Endodermal cell (in vitro differentiated cells): ENCODE measurements around the gene NINJ2. TPM values are rescaled to one million over a fixed set of nuclear protein-coding genes. Genes with fewer than 3 reads are reported as not detected.
"Not testable (repeated sequence)": the region's sequence is repeated elsewhere in the genome, so short reads cannot be mapped to it uniquely, and the experiment has no call there.

Source experiments
- DNase-seq: peaks from one replicate; pipeline ENCODE4 v3.0.0-alpha.2; 2017
- H3K27ac ChIP-seq: 2 replicates; pipeline ENCODE4 v1.5.1; 2013; ENCODE audit warnings: mild to moderate bottlenecking, low read depth, low read length, moderate library complexity
- H3K27me3 ChIP-seq: 2 replicates; pipeline ENCODE4 v1.6.1; 2013; ENCODE audit warnings: mild to moderate bottlenecking, low read length, moderate library complexity; ENCODE audit not compliant: insufficient read depth, control insufficient read depth, poor library complexity, severe bottlenecking
- H3K36me3 ChIP-seq: 2 replicates; pipeline ENCODE4 v1.7.0; 2013; ENCODE audit warnings: mild to moderate bottlenecking, low read length, moderate library complexity; ENCODE audit not compliant: control insufficient read depth, insufficient read depth
- H3K4me1 ChIP-seq: one replicate; pipeline ENCODE4 v1.7.0; 2013; ENCODE audit warnings: low read length; ENCODE audit not compliant: control insufficient read depth, insufficient read depth
- H3K4me3 ChIP-seq: 2 replicates; pipeline ENCODE4 v1.5.1; 2013; ENCODE audit warnings: mild to moderate bottlenecking, low read length, moderate library complexity
- H3K9ac ChIP-seq: 2 replicates; pipeline ENCODE4 v1.6.1; 2013; ENCODE audit warnings: mild to moderate bottlenecking, low read length, moderate library complexity; ENCODE audit not compliant: poor library complexity, severe bottlenecking; ENCODE audit errors: extremely low read depth
- H3K9me3 ChIP-seq: 2 replicates; pipeline ENCODE4 v1.6.1; 2013; ENCODE audit warnings: mild to moderate bottlenecking, low read length, moderate library complexity; ENCODE audit not compliant: control insufficient read depth
- H3K27ac Mint-ChIP-seq: 2 replicates; pipeline ENCODE4 v1.8.0; 2020; ENCODE audit warnings: mixed read lengths
- H3K27me3 Mint-ChIP-seq: 2 replicates; pipeline ENCODE4 v1.8.0; 2021; ENCODE audit warnings: mild to moderate bottlenecking, mixed read lengths; ENCODE audit not compliant: insufficient read depth
- H3K36me3 Mint-ChIP-seq: 2 replicates; pipeline ENCODE4 v1.8.0; 2020; ENCODE audit warnings: low read depth, mixed read lengths
- H3K4me1 Mint-ChIP-seq: 2 replicates; pipeline ENCODE4 v1.8.0; 2020; ENCODE audit warnings: mixed read lengths
- H3K4me3 Mint-ChIP-seq: 2 replicates; pipeline ENCODE4 v1.8.0; 2020; ENCODE audit warnings: mild to moderate bottlenecking, moderate library complexity, mixed read lengths
- H3K9me3 Mint-ChIP-seq: 2 replicates; pipeline ENCODE4 v1.8.0; 2020; ENCODE audit warnings: mild to moderate bottlenecking, mixed read lengths
- CTCF ChIP-seq: fragments of 200-600 bp; sonication (generic); conservative IDR thresholded peaks from 2 replicates; pipeline ENCODE4 v1.5.0; 2021; ENCODE audit warnings: antibody characterized with exemption, mild to moderate bottlenecking
- WGBS, 2 experiments: methylation state at CpG; one replicate each; pipeline versions ENCODE4 v1.1.5 to v1.1.7; 2013; ENCODE audit warnings: missing lambda C conversion rate in 2 of 2, mixed read lengths in 1 of 2; ENCODE audit not compliant: insufficient coverage in 1 of 2, insufficient read length in 1 of 2; 5-methylcytosine and 5-hydroxymethylcytosine counted together
- long read RNA-seq, 4 experiments: library from polyadenylated mRNA in 2 of 4; library from RNA in 1 of 4; library from capped mRNA in 1 of 4; stranded (forward) in 3 of 4; unstranded in 1 of 4; transcript quantifications; one replicate each; pipeline ENCODE4 v2.0.0, GENCODE V29; 2020 to 2021; ENCODE audit warnings: inconsistent platforms in 1 of 4
- polyA plus RNA-seq, 2 experiments: library from polyadenylated mRNA; stranded (reverse); fragments of 50-300 nt; gene quantifications; one replicate each; pipeline ENCODE4 v1.2.3, GENCODE V29; 2013
- total RNA-seq, 2 donors: library from RNA; stranded (reverse); fragmentation: NEBNext Ultra II Directional in 1 of 2; extraction: Animal tissue kit (Norgen Biotek cat#: 25700) in 1 of 2; gene quantifications; 2 replicates in 1 of 2; 3 replicates in 1 of 2; pipeline ENCODE4 v1.2.1, GENCODE V29; 2021

The NINJ2 gene
- total RNA-seq: 1 to 10 TPM in 1 of 2 donors, under 1 TPM in 1; 0.73 to 5.1 TPM
- polyA plus RNA-seq (2013, experiment 1 of 2): not detected
- polyA plus RNA-seq (2013, experiment 2 of 2): 0.41 TPM
- long read RNA-seq, experiment 1, partial matches to known transcripts: 0 of 2 reads
- long read RNA-seq, experiment 1, other reads (novel, unspliced or antisense): 0 of 2 reads
- long read RNA-seq, experiment 2: 0 reads
- long read RNA-seq, experiment 3, partial matches to known transcripts: 0 of 4 reads
- long read RNA-seq, experiment 3, other reads (novel, unspliced or antisense): 1 of 4 reads
- long read RNA-seq, experiment 4, partial matches to known transcripts: 0 of 2 reads
- long read RNA-seq, experiment 4, other reads (novel, unspliced or antisense): 2 of 2 reads

DNA sequence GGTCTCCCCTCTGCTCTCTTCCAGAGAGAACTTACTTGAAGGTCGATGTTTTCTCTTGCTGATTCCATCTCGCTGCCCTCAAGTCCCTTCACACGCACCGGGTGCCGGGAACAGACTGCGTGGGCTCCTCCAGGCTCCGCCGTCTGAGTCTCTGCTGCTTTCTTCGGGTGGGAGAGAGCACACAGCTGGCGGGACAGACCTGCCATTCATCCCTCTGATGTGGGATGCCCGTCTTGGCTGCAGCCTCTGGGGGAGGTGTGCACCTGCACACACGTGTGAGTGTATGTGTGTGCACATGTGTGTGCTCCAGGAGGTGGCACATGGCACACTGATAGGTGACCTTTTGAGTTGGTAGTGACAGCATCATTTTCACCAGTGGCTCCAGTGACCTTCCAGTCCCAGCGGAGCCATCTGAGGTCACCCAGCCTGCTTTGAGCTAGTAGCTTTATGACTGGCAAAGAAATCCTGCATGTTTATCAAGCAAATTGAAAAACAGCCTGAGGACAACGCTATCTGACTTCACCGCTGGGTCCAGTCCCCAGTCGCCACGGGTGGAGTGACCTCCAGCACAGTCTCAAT, at the start of gene NINJ2:
NINJ2 (minus strand) TSS at position 153 of the 579 bp plus-strand sequence; CDS start at position 68, 85 bp downstream.
- no peaks in the 10 kb centered on the region for H3K36me3 Mint-ChIP-seq
- no peak within 1 kb of the TSS for H3K27ac ChIP-seq

DNA sequence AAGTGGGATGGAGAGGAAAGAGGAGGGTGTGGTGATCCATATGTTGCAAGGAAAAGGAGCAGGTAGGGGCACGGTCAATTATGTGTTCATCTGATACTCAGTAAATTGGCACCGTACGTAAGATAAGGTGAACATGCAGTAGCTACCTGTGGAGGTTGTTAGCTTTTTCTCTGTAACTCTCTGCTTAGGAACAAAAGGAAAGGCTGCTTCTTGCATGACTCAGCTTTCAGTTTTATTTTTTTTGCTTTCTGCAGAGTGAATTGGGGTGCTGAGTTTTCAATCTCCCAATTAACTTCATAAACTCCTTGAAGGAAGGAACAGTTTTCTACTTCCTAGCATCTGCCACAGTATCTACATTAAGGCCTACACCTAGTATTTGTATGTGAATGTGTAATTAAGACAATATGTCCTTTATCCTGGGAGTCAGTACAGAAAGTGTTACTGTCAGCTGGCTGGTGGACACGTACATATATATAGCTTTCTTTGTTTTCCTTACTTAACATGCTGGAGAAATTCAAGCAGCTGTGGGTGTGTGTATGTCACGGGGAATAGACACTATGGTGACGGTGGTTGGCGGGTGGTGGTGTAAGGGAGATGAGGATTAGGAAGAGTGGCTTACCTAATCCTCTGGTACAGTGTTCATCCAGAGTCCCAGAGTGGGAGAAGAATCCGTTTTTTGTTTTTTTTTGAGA, 49.1 kb upstream of the NINJ2 start:
- no peak for DNase-seq
- H3K27ac ChIP-seq: no peak overlapping the region
- peaks cover 6% of the 10 kb centered on the region for H3K4me1 ChIP-seq
- Mint-ChIP-seq H3K4me3 (no peak overlapping the region), H3K27ac (peak overlapping the region; percentile 9), H3K4me1 (peaks cover 24% of the 10 kb centered on the region), H3K9me3 (peaks cover 4% of the 10 kb centered on the region), H3K27me3 (no peaks in the 10 kb centered on the region), H3K36me3 (no peaks in the 10 kb centered on the region)
- no peaks in the 10 kb centered on the region for H3K27me3 ChIP-seq
- H3K4me3 ChIP-seq: no peak overlapping the region
- no peak for TF ChIP-seq CTCF
- no peak overlapping the region for H3K9ac ChIP-seq
- no peaks in the 10 kb centered on the region for H3K36me3 ChIP-seq
- peaks cover 3% of the 10 kb centered on the region for H3K9me3 ChIP-seq
- WGBS, 2 experiments: 89 to 92% methylated on average over 6 to 8 of the region's 8 CpGs

More for the DNA sequence above, at the start of gene NINJ2:
- Mint-ChIP-seq H3K27ac (no peak within 1 kb of the TSS), H3K4me3 (no peak within 1 kb of the TSS), H3K9me3 (no peaks in the 10 kb centered on the region), H3K27me3 (peaks cover 24% of the 10 kb centered on the region), H3K4me1 (peaks cover 44% of the 10 kb centered on the region)
- H3K4me1 ChIP-seq: no peaks in the 10 kb centered on the region
- H3K9ac ChIP-seq: no peak within 1 kb of the TSS
- no peak for DNase-seq
- no peaks in the 10 kb centered on the region for H3K36me3 ChIP-seq
- H3K27me3 ChIP-seq: no peaks in the 10 kb centered on the region
- TF ChIP-seq CTCF: no peak
- H3K4me3 ChIP-seq: no peak within 1 kb of the TSS
- 88 to 89% methylated on average over 14 to 17 of the region's 17 CpGs for WGBS, 2 experiments
- no peaks in the 10 kb centered on the region for H3K9me3 ChIP-seq

- Mint-ChIP-seq H3K9me3 (peaks cover 4% of the 10 kb centered on the region), H3K4me3 (no peak overlapping the region), H3K4me1 (peaks cover 19% of the 10 kb centered on the region), H3K27me3 (no peaks in the 10 kb centered on the region), H3K36me3 (no peaks in the 10 kb centered on the region), H3K27ac (no peak overlapping the region)
- Histone ChIP-seq H3K9ac (no peak overlapping the region), H3K9me3 (peaks cover 3% of the 10 kb centered on the region), H3K27me3 (no peaks in the 10 kb centered on the region), H3K36me3 (no peaks in the 10 kb centered on the region), H3K4me1 (peaks cover 3% of the 10 kb centered on the region), H3K4me3 (no peak overlapping the region), H3K27ac (no peak overlapping the region)
- no peak for DNase-seq
- TF ChIP-seq CTCF: no peak
- 80 to 93% methylated on average over 1 to 7 of the region's 7 CpGs for WGBS, 2 experiments
These were observed 46.3 kb upstream of the NINJ2 start for GRCh38 chr12:709455-710020.

GRCh38 chr12:708084-708483, 44.8 kb upstream of the NINJ2 start:
- H3K27me3 Mint-ChIP-seq, H3K9me3 Mint-ChIP-seq, H3K27ac ChIP-seq, H3K4me3 Mint-ChIP-seq, H3K9me3 ChIP-seq, DNase-seq, H3K27me3 ChIP-seq, H3K4me1 ChIP-seq, H3K9ac ChIP-seq, H3K36me3 ChIP-seq, H3K36me3 Mint-ChIP-seq, H3K4me3 ChIP-seq, H3K27ac Mint-ChIP-seq: not testable (repeated sequence)
- 79 to 80% methylated on average over 2 of the region's 3 CpGs for WGBS, 2 experiments
- peaks cover 11% of the 10 kb centered on the region for H3K4me1 Mint-ChIP-seq
